ENCODE measurements around the gene NEK1. TPM values are rescaled to one million over a fixed set of nuclear protein-coding genes. Genes with fewer than 3 reads are reported as not detected.
"Not testable (repeated sequence)": the region's sequence is repeated elsewhere in the genome, so short reads cannot be mapped to it uniquely, and the experiment has no call there.

NEK1 gene
- total and polyA plus RNA-seq, 11 donors: 4.8 to 17.8 (median 12.0) TPM

DNA sequence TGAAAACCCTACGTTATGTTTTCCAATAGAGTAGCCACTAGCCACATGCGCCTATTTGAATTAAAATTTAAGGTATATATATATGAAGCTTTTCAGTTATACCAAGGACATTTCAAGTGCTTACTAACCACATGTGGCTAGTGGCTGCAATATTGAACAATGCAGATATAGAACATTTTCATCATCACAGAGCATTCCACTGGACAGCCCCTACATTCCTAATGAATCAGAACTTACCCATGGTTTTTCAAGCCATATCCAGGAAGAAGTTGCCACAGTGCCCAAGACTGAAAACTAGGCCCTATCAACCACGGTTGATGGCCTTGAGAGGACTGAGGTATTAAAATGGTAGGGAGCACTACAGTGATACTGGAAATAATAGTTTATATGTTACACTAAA is 29.7 kb downstream of the NEK1 start:
- H3K4me1 ChIP-seq: no peaks in the 10 kb centered on the region
- intact Hi-C loops (cut with DNase I): no loop called here
- ATAC-seq: no peak
- H3K9me3 ChIP-seq: no peaks in the 10 kb centered on the region
- no peak overlapping the region for H3K27ac ChIP-seq
- WGBS, 4 donors: 93 to 97% (median 95%) methylated on average over 3 of the region's 3 CpGs
- TF ChIP-seq POLR2A (IDR thresholded peaks at IDR 0.05): no peak
- TF ChIP-seq, protein P1, sequence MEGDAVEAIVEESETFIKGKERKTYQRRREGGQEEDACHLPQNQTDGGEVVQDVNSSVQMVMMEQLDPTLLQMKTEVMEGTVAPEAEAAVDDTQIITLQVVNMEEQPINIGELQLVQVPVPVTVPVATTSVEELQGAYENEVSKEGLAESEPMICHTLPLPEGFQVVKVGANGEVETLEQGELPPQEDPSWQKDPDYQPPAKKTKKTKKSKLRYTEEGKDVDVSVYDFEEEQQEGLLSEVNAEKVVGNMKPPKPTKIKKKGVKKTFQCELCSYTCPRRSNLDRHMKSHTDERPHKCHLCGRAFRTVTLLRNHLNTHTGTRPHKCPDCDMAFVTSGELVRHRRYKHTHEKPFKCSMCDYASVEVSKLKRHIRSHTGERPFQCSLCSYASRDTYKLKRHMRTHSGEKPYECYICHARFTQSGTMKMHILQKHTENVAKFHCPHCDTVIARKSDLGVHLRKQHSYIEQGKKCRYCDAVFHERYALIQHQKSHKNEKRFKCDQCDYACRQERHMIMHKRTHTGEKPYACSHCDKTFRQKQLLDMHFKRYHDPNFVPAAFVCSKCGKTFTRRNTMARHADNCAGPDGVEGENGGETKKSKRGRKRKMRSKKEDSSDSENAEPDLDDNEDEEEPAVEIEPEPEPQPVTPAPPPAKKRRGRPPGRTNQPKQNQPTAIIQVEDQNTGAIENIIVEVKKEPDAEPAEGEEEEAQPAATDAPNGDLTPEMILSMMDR (IDR thresholded peaks at IDR 0.05): no peak
- H3K4me3 ChIP-seq: no peak overlapping the region
- no peaks in the 10 kb centered on the region for H3K27me3 ChIP-seq
- peaks cover 0 to 95% (median 38%) of the 10 kb centered on the region in 9 donors for H3K36me3 ChIP-seq
- no peak for DNase-seq

DNA sequence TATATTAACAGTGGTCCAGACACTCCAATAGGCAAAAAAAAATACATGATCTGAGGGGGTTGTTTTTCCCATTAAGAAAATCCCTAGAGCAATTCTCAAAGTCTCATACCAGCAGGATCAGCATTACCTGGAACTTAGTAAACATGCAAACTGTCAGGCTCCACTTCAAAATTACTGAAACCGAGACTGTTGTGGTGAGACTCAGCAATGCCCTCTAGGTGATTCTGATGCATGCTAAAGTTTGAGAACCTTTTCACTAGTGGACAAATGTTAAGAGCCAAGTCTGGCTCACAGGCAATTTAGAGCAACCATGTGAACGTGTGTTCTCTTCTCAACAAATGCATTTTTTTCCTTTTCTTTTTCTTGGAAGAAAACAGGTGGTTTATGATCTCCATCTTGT is 30.2 kb downstream of the NEK1 start:
- intact Hi-C loops (cut with DNase I): no loop called here
- ATAC-seq: no peak

DNA sequence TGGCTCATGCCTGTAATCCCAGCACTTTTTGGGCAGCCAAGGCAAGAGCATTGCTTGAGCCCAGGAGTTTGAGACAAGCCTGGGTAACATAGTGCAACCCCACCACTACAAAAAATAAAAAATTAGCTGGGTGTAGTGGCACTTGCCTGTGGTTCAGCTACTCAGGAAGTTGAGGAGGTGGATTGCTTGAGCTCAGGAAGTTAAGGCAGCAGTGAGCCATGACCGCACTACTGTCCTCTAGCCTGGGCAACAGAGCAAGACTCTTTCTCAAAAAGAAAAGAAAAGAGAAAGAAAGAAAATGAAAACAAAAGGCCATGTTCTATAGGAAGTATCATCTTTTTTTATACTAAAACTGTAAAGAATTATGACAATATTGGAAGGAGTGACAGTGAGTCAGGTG is 38.5 kb downstream of the NEK1 start:
- H3K4me1 ChIP-seq: no peaks in the 10 kb centered on the region
- 95 to 98% (median 98%) methylated on average over 1 of the region's 1 CpG for WGBS, 4 donors
- no peak overlapping the region for H3K27ac ChIP-seq
- H3K9me3 ChIP-seq: no peaks in the 10 kb centered on the region
- TF ChIP-seq, protein P1 (IDR thresholded peaks at IDR 0.05): no peak
- no peak for TF ChIP-seq POLR2A (IDR thresholded peaks at IDR 0.05)
- no peak overlapping the region for H3K4me3 ChIP-seq
- no peak for DNase-seq
- intact Hi-C loops (cut with DNase I): no loop called here
- H3K27me3 ChIP-seq: no peaks in the 10 kb centered on the region
- ATAC-seq: no peak
- H3K36me3 ChIP-seq: peaks cover 0 to 68% (median 42%) of the 10 kb centered on the region in 9 donors

More for the DNA sequence above, 30.2 kb downstream of the NEK1 start:
- Histone ChIP-seq H3K27ac (no peak overlapping the region), H3K36me3 (peaks cover 0 to 90% (median 38%) of the 10 kb centered on the region in 9 donors), H3K4me1 (no peaks in the 10 kb centered on the region), H3K4me3 (no peak overlapping the region), H3K27me3 (no peaks in the 10 kb centered on the region), H3K9me3 (no peaks in the 10 kb centered on the region)
- WGBS, 4 donors: 82 to 91% (median 86%) methylated on average over 2 of the region's 2 CpGs
- TF ChIP-seq, protein P1 (IDR thresholded peaks at IDR 0.05): no peak
- no peak for TF ChIP-seq POLR2A (IDR thresholded peaks at IDR 0.05)
- DNase-seq: no peak

DNA sequence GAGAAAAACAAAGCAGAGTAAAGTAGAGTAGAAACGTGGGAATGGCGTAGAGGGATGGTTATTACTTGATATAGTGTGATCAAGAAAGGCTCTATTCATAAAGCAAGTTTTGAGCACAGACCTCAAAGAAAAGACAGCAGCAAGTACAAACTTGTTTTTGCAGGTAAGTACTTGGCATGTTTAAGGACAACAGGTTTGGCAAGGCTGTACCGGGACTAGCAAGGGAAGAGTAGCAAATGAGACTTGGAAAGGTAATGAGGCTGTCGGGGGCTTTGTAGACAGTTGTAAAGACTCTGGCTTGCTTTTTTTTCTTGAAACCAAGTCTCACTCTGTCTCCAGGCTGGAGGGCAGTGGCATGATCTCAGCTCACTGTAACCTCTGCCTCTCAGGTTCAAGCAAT is 40.9 kb downstream of the NEK1 start:
- Histone ChIP-seq H3K9me3 (no peaks in the 10 kb centered on the region), H3K36me3 (peaks cover 0 to 53% (median 30%) of the 10 kb centered on the region in 9 donors), H3K4me1 (peaks cover 0 to 5% (median 0%) of the 10 kb centered on the region in 12 donors), H3K4me3 (no peak overlapping the region), H3K27me3 (no peaks in the 10 kb centered on the region), H3K27ac (no peak overlapping the region)
- DNase-seq (no peak), ATAC-seq (no peak)
- 90 to 95% (median 94%) methylated on average over 4 of the region's 4 CpGs for WGBS, 4 donors
- TF ChIP-seq POLR2A (IDR thresholded peaks at IDR 0.05): no peak
- TF ChIP-seq, protein P1 (IDR thresholded peaks at IDR 0.05): no peak
- intact Hi-C loops (cut with DNase I): no loop called here

DNA sequence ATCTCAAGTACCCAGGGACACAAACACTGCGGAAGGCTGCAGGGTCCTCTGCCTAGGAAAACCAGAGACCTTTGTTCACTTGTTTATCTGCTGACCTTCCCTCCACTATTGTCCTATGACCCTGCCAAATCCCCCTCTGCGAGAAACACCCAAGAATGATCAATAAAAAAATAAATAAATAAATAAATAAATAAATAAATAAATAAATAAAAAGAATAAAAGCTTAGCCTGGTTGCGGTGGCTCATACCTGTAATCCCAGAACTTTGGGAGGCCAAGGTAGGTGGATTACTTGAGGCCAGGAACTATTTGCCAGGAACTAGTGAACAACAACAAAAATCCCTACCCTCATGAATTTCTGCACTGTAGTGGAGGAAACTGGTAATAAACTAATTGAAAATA is 41.4 kb downstream of the NEK1 start:
- peaks cover 0 to 49% (median 26%) of the 10 kb centered on the region in 9 donors for H3K36me3 ChIP-seq

DNA sequence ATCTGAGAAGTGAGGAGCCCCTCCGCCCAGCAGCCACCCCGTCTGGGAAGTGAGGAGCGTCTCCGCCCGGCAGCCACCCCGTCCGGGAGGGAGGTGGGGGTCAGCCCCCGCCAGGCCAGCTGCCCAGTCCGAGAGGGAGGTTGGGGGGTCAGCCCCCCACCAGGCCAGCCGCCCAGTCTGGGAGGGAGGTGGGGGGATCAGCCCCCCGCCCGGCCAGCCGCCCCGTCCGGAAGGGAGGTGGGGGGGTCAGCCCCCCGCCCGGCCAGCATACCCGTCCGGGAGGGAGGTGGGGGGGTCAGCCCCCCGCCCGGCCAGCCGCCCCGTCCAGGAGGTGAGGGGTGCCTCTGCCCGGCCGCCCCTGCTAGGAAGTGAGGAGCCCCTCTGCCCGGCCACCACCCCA is 42.1 kb downstream of the NEK1 start:
- H3K27me3 ChIP-seq; intact Hi-C loops (cut with DNase I); H3K4me3 ChIP-seq; ATAC-seq; DNase-seq; H3K9me3 ChIP-seq; H3K27ac ChIP-seq: not testable (repeated sequence)
- H3K36me3 ChIP-seq: peaks cover 0 to 41% (median 18%) of the 10 kb centered on the region in 9 donors
- H3K4me1 ChIP-seq: peaks cover 0 to 17% (median 6%) of the 10 kb centered on the region in 12 donors
- WGBS, 4 donors: 95 to 100% (median 97%) methylated on average over 4 to 26 of the region's 26 CpGs

More for the DNA sequence above, 41.4 kb downstream of the NEK1 start:
- WGBS, 4 donors: 97 to 100% (median 99%) methylated on average over 1 to 2 of the region's 3 CpGs
- H3K27ac ChIP-seq; DNase-seq; H3K4me3 ChIP-seq; intact Hi-C loops (cut with DNase I); H3K27me3 ChIP-seq; ATAC-seq; H3K9me3 ChIP-seq; H3K4me1 ChIP-seq: not testable (repeated sequence)

DNA sequence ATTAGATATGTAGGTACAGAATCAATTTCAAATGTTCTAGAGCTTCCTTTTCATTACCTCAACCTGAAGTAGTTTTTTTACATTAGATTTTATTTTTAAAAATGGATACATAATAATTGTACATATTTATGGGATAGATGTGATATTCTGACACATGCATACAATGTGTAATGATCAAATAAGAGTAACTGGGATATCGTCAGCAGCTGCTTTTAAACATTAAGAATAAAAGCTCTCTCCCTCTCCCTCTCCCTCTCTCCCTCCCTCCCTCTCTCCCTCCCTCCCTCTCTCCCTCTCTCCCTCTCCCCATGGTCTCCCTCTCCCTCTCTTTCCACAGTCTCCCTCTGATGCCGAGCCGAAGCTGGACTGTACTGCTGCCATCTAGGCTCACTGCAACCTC is 43.2 kb downstream of the NEK1 start:
- ATAC-seq, H3K27me3 ChIP-seq, DNase-seq, H3K9me3 ChIP-seq, H3K4me3 ChIP-seq, H3K27ac ChIP-seq: not testable (repeated sequence)
- Histone ChIP-seq H3K4me1 (peaks cover 0 to 17% (median 6%) of the 10 kb centered on the region in 12 donors), H3K36me3 (peaks cover 0 to 31% (median 16%) of the 10 kb centered on the region in 9 donors)
- intact Hi-C loops (cut with DNase I): loop anchor here in 7 of 10 donors (5.0 to 10.0 kb wide), 6 partner anchors 544 to 644 kb away; partner anchors contain the start of gene CBR4 (in 1 of the 7)
- 95 to 100% (median 98%) methylated on average over 1 to 3 of the region's 3 CpGs for WGBS, 4 donors
